ENCODE data around the gene PTPRN2.

The PTPRN2 gene

GRCh38 chr7:157875230-157876179 is 712.1 kb downstream of the PTPRN2 start:
- in situ Hi-C loops (cut with HindIII; ENCODE audit: low sequenced_read_pairs) = no loop called here

GRCh38 chr7:157874870-157875229 is 712.8 kb downstream of the PTPRN2 start:
- H3K4me3 ChIP-seq (ENCODE audit: low read depth, low read length) = no peak overlapping the region
- no peak for DNase-seq (ENCODE audit: low read depth)
- in situ Hi-C loops (cut with HindIII; ENCODE audit: low sequenced_read_pairs) = loop anchor here (5.0 kb wide), 1 partner anchor 53 kb away; no protein-coding TSS in a partner anchor
- TF ChIP-seq CTCF (IDR thresholded peaks at IDR 0.05; ENCODE audit: low read depth, low read length, missing control alignments) = no peak

More at GRCh38 chr7:157875230-157876179, 712.1 kb downstream of the PTPRN2 start:
- no peak overlapping the region for H3K4me3 ChIP-seq (ENCODE audit: low read depth, low read length)
- TF ChIP-seq CTCF (IDR thresholded peaks at IDR 0.05; ENCODE audit: low read depth, low read length, missing control alignments) = peak; percentile 67
- DNase-seq (ENCODE audit: low read depth) = no peak

GRCh38 chr7:157874208-157874816 is 713.3 kb downstream of the PTPRN2 start:
- DNase-seq (ENCODE audit: low read depth) = no peak
- no peak for TF ChIP-seq CTCF (IDR thresholded peaks at IDR 0.05; ENCODE audit: low read depth, low read length, missing control alignments)
- in situ Hi-C loops (cut with HindIII; ENCODE audit: low sequenced_read_pairs) = loop anchor here (5.0 kb wide), 1 partner anchor 52 kb away; no protein-coding TSS in a partner anchor
- no peak overlapping the region for H3K4me3 ChIP-seq (ENCODE audit: low read depth, low read length)

GRCh38 chr7:157873664-157874063 is 714.0 kb downstream of the PTPRN2 start:
- no peak overlapping the region for H3K4me3 ChIP-seq (ENCODE audit: low read depth, low read length)
- in situ Hi-C loops (cut with HindIII; ENCODE audit: low sequenced_read_pairs) = loop anchor here (5.0 kb wide), 1 partner anchor 51 kb away; no protein-coding TSS in a partner anchor
- TF ChIP-seq CTCF (IDR thresholded peaks at IDR 0.05; ENCODE audit: low read depth, low read length, missing control alignments) = no peak
- DNase-seq (ENCODE audit: low read depth) = no peak

- no peak overlapping the region for H3K4me3 ChIP-seq (ENCODE audit: low read depth, low read length)
- no peak for DNase-seq (ENCODE audit: low read depth)
- no peak for TF ChIP-seq CTCF (IDR thresholded peaks at IDR 0.05; ENCODE audit: low read depth, low read length, missing control alignments)
- in situ Hi-C loops (cut with HindIII; ENCODE audit: low sequenced_read_pairs) = loop anchor here (5.0 kb wide), 1 partner anchor 51 kb away; no protein-coding TSS in a partner anchor
These were observed 714.4 kb downstream of the PTPRN2 start for GRCh38 chr7:157873181-157873580.

- no peak for TF ChIP-seq CTCF (IDR thresholded peaks at IDR 0.05; ENCODE audit: low read depth, low read length, missing control alignments)
- in situ Hi-C loops (cut with HindIII; ENCODE audit: low sequenced_read_pairs) = loop anchor here (5.0 kb wide), 1 partner anchor 50 kb away; no protein-coding TSS in a partner anchor
- no peak overlapping the region for H3K4me3 ChIP-seq (ENCODE audit: low read depth, low read length)
- DNase-seq (ENCODE audit: low read depth) = no peak
These were observed 715.2 kb downstream of the PTPRN2 start for GRCh38 chr7:157872447-157872846.

All from astrocyte of the cerebellum (primary cell).